CD14-positive monocyte (primary cell): ENCODE measurements around the gene TEN1. TPM values are rescaled to one million over a fixed set of nuclear protein-coding genes. Genes with fewer than 3 reads are reported as not detected.

Experiments used
- DNase-seq, 3 donors: peaks; one replicate each; pipeline ENCODE4 v3.0.0-alpha.2; 2011 to 2022
- H2AFZ ChIP-seq: 2 replicates; pipeline ENCODE4 v1.6.0; 2012; ENCODE audit warnings: mild to moderate bottlenecking, low read depth, low read length, inconsistent platforms; ENCODE audit not compliant: insufficient read depth, poor library complexity, severe bottlenecking
- H3K27ac ChIP-seq, 2 donors: 1 replicate in 1 of 2; 2 replicates in 1 of 2; pipeline ENCODE4 v1.5.1; 2012 to 2013; ENCODE audit warnings: low read length in 2 of 2, control low read depth in 1 of 2, inconsistent platforms in 1 of 2, low read depth in 1 of 2, mild to moderate bottlenecking in 1 of 2
- H3K27me3 ChIP-seq, 2 donors: one replicate each; pipeline versions ENCODE4 v1.6.0 to v1.6.1; 2011 to 2013; ENCODE audit warnings: low read length in 2 of 2; ENCODE audit not compliant: control insufficient read depth in 2 of 2, insufficient read depth in 2 of 2
- H3K36me3 ChIP-seq, 2 donors: replicated peaks in 1 of 2; 1 replicate in 1 of 2; 2 replicates in 1 of 2; pipeline versions ENCODE4 v1.5.1 to v1.6.1; 2012 to 2013; ENCODE audit warnings: low read length in 2 of 2, control low read depth in 1 of 2, inconsistent platforms in 1 of 2, mild to moderate bottlenecking in 1 of 2; ENCODE audit not compliant: insufficient read depth in 2 of 2, control insufficient read depth in 1 of 2
- H3K4me1 ChIP-seq, 2 donors: 1 replicate in 1 of 2; 2 replicates in 1 of 2; pipeline versions ENCODE4 v1.5.1 to v1.6.1; 2012 to 2013; ENCODE audit warnings: low read length in 2 of 2, control low read depth in 1 of 2, inconsistent platforms in 1 of 2, mild to moderate bottlenecking in 1 of 2, moderate library complexity in 1 of 2; ENCODE audit not compliant: insufficient read depth in 2 of 2, control insufficient read depth in 1 of 2
- H3K4me2 ChIP-seq: replicated peaks from 2 replicates; pipeline ENCODE3; 2012; ENCODE audit warnings: low read length, moderate library complexity, mild to moderate bottlenecking; ENCODE audit not compliant: poor library complexity, severe bottlenecking; ENCODE audit errors: extremely low read depth
- H3K4me3 ChIP-seq, 3 experiments: fragments of 200-600 bp in 1 of 3; sonication (generic) in 1 of 3; replicated peaks in 1 of 3; 1 replicate in 2 of 3; 2 replicates in 1 of 3; pipeline ENCODE4 v1.5.1; 2011 to 2013; ENCODE audit warnings: low read length in 3 of 3, mild to moderate bottlenecking in 3 of 3, control low read depth in 2 of 3, low read depth in 2 of 3, inconsistent platforms in 1 of 3, moderate library complexity in 1 of 3
- H3K79me2 ChIP-seq: 2 replicates; pipeline ENCODE4 v1.6.0; 2012; ENCODE audit warnings: mild to moderate bottlenecking, control low read depth, inconsistent platforms, low read length, moderate library complexity; ENCODE audit not compliant: insufficient read depth
- H3K9ac ChIP-seq: 2 replicates; pipeline ENCODE4 v1.6.0; 2017; ENCODE audit warnings: low read length, mild to moderate bottlenecking; ENCODE audit not compliant: insufficient read depth, poor library complexity, severe bottlenecking
- H3K9me3 ChIP-seq, 2 donors: replicated peaks in 1 of 2; 1 replicate in 1 of 2; 2 replicates in 1 of 2; pipeline versions ENCODE4 v1.5.1 to v1.6.1; 2012 to 2013; ENCODE audit warnings: low read length in 2 of 2, control low read depth in 1 of 2; ENCODE audit not compliant: control insufficient read depth in 1 of 2, insufficient read depth in 1 of 2
- H4K20me1 ChIP-seq: 2 replicates; pipeline ENCODE4 v1.6.0; 2012; ENCODE audit warnings: mild to moderate bottlenecking, low read length, control low read depth, moderate library complexity; ENCODE audit not compliant: insufficient read depth
- H3K27ac Mint-ChIP-seq, 7 donors: one replicate each; pipeline ENCODE4 v1.8.0; 2020; ENCODE audit warnings: mild to moderate bottlenecking in 7 of 7, mixed read lengths in 7 of 7, moderate library complexity in 6 of 7, inconsistent platforms in 2 of 7
- H3K27me3 Mint-ChIP-seq, 3 donors: one replicate each; pipeline ENCODE4 v1.8.0; 2021 to 2022; ENCODE audit warnings: low read depth in 3 of 3, mild to moderate bottlenecking in 3 of 3, mixed read lengths in 3 of 3, moderate library complexity in 3 of 3, inconsistent platforms in 1 of 3
- H3K36me3 Mint-ChIP-seq, 2 donors: one replicate each; pipeline ENCODE4 v1.8.0; 2020; ENCODE audit warnings: mixed read lengths in 2 of 2, inconsistent platforms in 1 of 2, mild to moderate bottlenecking in 1 of 2
- H3K4me1 Mint-ChIP-seq: one replicate; pipeline ENCODE4 v1.8.0; 2020; ENCODE audit warnings: mild to moderate bottlenecking, mixed read lengths
- H3K4me3 Mint-ChIP-seq, 2 donors: one replicate each; pipeline ENCODE4 v1.8.0; 2020; ENCODE audit warnings: mild to moderate bottlenecking in 2 of 2, mixed read lengths in 2 of 2, moderate library complexity in 1 of 2
- H3K9me3 Mint-ChIP-seq, 7 donors: one replicate each; pipeline ENCODE4 v1.8.0; 2020 to 2022; ENCODE audit warnings: mixed read lengths in 7 of 7, mild to moderate bottlenecking in 6 of 7, moderate library complexity in 6 of 7, inconsistent platforms in 2 of 7
- CTCF ChIP-seq: fragments of 200-600 bp; IDR thresholded peaks from one replicate; pipeline ENCODE4 v1.8.0; 2022; ENCODE audit warnings: antibody characterized with exemption, mild to moderate bottlenecking
- WGBS: methylation state at CpG from one replicate; pipeline ENCODE4 v1.1.5; 2013; ENCODE audit warnings: missing lambda C conversion rate; ENCODE audit not compliant: insufficient coverage; 5-methylcytosine and 5-hydroxymethylcytosine counted together
- intact Hi-C, 2 donors: fragments of 100-400 bp; cut with micrococcal nuclease; formaldehyde crosslinking; loops; one replicate each; pipeline versions ENCODE4 v1.15.0 to v1.15.1; 2023
- polyA plus RNA-seq, 3 donors: library from polyadenylated mRNA; depleted of rRNA in 1 of 3; unstranded in 2 of 3; stranded (reverse) in 1 of 3; fragments of 300-500 nt in 2 of 3; fragments of >200 nt in 1 of 3; fragmentation: Illumina TruSeq in 2 of 3; gene quantifications; 1 replicate in 2 of 3; 2 replicates in 1 of 3; pipeline ENCODE4 v1.2.3, GENCODE V29; 2012 to 2021

TEN1 gene
- polyA plus RNA-seq, 3 donors = 22.4 to 37.2 (median 31.3) TPM

DNA sequence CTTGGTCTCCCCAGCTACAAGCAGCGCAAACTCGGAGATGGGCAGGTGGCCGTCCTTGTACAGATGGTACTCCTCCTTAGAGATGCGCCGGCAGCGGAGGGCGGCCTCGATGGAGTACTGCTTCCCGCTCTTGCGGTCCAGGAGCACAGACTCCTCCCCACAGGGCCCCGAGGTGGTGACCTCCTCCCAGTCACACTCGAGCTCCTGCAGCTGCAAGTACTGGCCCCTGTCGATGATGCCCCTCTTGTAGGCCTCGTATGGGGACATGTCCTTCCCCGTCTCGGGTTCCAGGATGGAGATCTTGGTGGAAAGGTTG, 28.8 kb downstream of the TEN1 start:
- no peaks in the 10 kb centered on the region for H3K79me2 ChIP-seq
- Mint-ChIP-seq H3K36me3 (peaks cover 17 to 29% of the 10 kb centered on the region in 2 donors), H3K27me3 (peaks cover 1 to 3% (median 2%) of the 10 kb centered on the region in 3 donors), H3K27ac (no peak overlapping the region), H3K4me1 (no peaks in the 10 kb centered on the region), H3K4me3 (no peak overlapping the region), H3K9me3 (peaks cover 0 to 1% (median 0%) of the 10 kb centered on the region in 7 donors)
- no peaks in the 10 kb centered on the region for H3K27me3 ChIP-seq
- peaks cover 5 to 22% of the 10 kb centered on the region in 2 donors for H3K36me3 ChIP-seq
- no peaks in the 10 kb centered on the region for H4K20me1 ChIP-seq
- no peak overlapping the region for H3K4me3 ChIP-seq
- no peaks in the 10 kb centered on the region for H3K9me3 ChIP-seq
- H3K27ac ChIP-seq = no peak overlapping the region
- intact Hi-C loops = no loop called here
- H3K9ac ChIP-seq = no peak overlapping the region
- H3K4me2 ChIP-seq = no peak overlapping the region
- 91% methylated on average over 14 of the region's 16 CpGs for WGBS
- no peak for TF ChIP-seq CTCF
- H2AFZ ChIP-seq = no peak overlapping the region
- DNase-seq = no peak
- no peaks in the 10 kb centered on the region for H3K4me1 ChIP-seq

GRCh38 chr17:76008208-76008607, 29.2 kb downstream of the TEN1 start:
- Mint-ChIP-seq H3K36me3 (peaks cover 15 to 29% of the 10 kb centered on the region in 2 donors), H3K4me1 (no peaks in the 10 kb centered on the region), H3K9me3 (peaks cover 0 to 1% (median 0%) of the 10 kb centered on the region in 7 donors), H3K27me3 (peaks cover 1 to 3% (median 2%) of the 10 kb centered on the region in 3 donors), H3K27ac (no peak overlapping the region), H3K4me3 (no peak overlapping the region)
- H3K4me1 ChIP-seq = no peaks in the 10 kb centered on the region
- no peaks in the 10 kb centered on the region for H3K27me3 ChIP-seq
- TF ChIP-seq CTCF = no peak
- no peaks in the 10 kb centered on the region for H4K20me1 ChIP-seq
- no peak for DNase-seq
- H3K9ac ChIP-seq = no peak overlapping the region
- no peaks in the 10 kb centered on the region for H3K9me3 ChIP-seq
- no peak overlapping the region for H3K27ac ChIP-seq
- H2AFZ ChIP-seq = no peak overlapping the region
- 98% methylated on average over 33 of the region's 36 CpGs for WGBS
- no peak overlapping the region for H3K4me2 ChIP-seq
- no peaks in the 10 kb centered on the region for H3K79me2 ChIP-seq
- no peak overlapping the region for H3K4me3 ChIP-seq
- peaks cover 5 to 20% of the 10 kb centered on the region in 2 donors for H3K36me3 ChIP-seq
- intact Hi-C loops = no loop called here
